NK-92 (cell line): Measurements from ENCODE around the gene VPS13C.
"Not testable (repeated sequence)": the region's sequence is repeated elsewhere in the genome, so short reads cannot be mapped to it uniquely, and the experiment has no call there.

ENCODE experiments used
- DNase-seq: peaks from one replicate; lab custom pipeline; 2025; ENCODE audit not compliant: unreplicated experiment; lab: John Stamatoyannopoulos, UW

VPS13C gene

DNA sequence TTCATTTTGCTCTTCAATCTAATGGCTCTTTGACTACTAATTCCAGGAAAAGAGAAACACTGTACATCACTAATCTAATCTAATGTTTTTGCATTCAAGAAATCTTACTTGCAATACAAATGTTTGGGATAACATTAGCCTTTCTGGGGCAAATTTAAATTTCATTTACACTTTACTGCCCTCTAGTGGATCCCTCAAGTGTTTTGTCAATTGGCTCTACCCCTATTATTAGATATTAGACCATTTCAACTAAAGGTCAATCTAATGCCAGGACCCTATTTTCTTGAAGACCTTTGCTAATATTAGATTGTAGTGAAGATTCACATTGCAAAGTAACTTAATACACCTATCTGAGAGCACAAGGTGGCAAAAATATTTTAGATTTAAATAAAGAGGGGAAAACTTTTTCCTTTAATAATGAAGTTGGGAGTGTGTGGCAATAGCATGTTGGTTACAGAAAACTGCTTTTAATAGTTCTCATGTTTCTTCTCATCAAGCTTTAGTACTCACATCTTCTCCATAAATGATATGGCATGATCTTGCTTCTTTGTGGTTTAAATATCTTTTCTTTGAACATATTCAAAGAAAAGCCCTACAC lies 11.6 kb upstream of the VPS13C start:
- DNase-seq, result no peak

DNA sequence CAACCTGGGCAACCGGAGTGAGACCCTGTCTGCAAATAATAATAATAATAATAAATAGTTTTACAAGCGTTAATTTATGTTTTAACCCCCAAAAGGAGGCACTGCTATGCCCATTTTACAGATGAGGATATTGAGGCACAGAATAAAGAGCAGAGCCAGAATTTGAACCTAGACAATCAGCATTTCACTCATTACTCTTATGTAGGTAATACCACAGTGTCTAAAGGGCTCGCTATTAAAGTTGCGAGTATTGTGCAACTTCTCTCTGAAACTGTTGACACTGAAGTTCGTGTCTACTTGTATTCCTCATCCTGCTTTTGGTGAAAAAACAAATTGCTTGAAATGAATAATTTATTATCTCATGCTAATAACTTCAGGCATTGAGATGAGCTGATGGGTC lies 9.3 kb upstream of the VPS13C start:
- DNase-seq, result no peak

DNA sequence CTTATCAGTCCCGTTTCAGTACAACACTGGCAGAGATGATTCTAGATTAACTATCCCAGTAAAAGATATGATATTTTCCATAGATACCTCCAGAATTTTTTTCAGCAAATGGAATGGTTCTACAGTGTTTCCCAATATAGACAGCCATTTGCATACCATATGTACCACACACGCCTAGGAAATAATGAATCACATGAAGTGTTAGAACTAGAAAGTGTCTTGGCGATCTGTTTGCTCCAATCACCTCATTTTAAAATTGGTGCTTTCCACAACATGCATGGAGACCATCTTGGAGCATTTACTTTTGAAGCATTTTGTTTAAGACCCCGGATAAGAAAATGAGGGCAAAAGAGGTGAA lies 8.5 kb upstream of the VPS13C start:
- no peak for DNase-seq

DNA sequence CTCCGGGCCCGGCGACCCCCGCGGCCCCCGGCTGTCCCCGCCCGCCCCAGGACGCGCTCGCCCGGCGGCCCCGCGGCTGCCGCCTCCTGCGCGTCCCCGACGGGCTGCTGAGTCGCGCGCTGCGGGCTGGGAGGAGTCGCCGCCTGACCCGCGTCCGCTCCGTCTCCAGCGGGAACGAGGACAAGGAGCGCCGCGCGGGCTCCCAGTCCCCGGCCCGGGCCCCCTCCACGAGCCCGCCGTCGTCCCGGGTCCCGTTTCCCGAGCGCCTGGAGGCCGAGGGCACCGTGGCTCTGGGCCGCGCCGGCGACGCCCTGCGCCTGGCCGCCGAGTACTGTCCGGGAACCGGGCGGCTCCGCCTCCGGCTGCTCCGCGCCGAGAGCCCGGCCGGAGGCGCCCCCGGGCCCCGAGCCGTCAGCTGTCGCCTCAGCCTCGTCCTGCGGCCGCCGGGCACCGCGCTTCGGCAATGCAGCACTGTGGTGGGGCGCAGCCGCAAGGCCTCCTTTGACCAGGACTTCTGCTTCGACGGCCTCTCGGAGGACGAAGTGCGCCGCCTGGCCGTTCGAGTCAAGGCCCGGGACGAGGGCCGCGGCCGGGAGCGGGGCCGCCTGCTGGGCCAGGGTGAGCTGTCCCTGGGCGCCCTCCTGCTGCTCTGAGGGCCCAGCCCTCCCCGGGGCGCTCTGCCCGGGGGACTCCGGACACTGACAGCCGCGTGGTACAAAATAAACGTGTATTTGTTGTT lies 8.0 kb upstream of the VPS13C start:
- DNase-seq, result no peak

DNA sequence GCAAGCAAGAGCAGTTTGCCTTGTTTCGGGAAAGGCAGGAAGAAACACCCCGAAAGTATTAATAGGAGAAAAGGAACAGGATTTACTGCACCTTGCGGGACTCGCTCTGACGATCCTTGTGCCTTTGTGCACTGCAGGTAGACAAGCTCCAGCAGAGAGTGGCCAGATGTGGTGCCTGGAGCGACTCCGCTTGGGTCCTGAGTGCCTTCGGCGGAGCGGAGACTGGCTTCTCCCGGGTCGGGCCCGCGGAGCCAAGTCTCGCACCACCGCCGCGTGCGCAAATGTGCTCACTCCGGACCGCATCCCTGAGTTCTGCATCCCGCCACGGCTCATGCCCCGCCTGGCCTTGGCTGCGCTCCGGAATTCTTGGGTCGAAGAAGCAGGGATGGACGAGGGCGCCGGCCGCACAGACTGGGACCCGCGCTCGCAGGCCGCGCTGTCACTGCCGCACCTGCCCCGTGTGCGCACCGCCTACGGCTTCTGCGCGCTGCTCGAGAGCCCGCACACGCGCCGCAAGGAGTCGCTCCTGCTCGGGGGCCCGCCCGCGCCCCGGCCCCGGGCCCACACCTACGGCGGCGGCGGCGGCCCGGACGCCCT lies 7.3 kb upstream of the VPS13C start:
- DNase-seq, result no peak

DNA sequence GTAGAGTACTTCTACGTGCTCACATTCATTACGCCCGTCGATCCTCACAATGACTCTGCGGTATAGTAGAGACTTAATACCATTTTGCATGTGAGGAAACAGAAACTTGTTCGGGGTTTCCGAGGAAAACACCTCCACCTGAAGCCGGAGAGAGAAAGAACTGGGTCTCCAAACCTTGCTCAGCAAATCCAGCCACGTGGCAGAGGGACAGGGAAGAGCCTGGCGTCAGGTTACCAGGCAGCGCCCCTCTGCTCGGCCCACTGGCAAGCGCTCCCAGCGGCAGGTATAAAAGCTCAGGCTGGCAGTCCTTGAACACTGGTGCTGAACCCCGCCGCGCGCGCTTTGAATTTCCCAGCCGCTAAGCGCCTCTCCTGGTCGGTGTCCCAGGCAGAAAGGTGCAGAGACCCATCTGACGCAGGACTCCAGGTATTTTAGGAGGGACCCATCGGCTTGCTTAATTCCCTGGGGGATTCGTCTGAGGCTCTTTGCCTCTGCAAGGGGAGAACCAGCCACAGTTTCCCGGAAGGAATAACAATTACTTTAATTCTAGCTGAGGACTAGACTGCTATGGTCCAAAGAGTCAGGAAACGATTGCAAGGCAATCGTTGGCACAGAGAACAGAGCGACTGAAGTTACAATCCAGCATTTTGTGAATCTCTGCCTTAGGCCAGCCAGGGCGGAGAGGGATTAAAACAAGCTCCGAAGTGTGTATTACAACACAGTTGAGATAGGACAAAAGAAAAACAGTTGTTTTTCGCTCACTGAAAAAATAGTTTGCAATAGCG lies 6.6 kb upstream of the VPS13C start, which contains the start of gene C2CD4A:
Gene C2CD4A, plus strand, starts transcription at position 315 of the 785 bp plus-strand sequence. CDS start 637 bp downstream, outside the sequence.
- no peak for DNase-seq

DNA sequence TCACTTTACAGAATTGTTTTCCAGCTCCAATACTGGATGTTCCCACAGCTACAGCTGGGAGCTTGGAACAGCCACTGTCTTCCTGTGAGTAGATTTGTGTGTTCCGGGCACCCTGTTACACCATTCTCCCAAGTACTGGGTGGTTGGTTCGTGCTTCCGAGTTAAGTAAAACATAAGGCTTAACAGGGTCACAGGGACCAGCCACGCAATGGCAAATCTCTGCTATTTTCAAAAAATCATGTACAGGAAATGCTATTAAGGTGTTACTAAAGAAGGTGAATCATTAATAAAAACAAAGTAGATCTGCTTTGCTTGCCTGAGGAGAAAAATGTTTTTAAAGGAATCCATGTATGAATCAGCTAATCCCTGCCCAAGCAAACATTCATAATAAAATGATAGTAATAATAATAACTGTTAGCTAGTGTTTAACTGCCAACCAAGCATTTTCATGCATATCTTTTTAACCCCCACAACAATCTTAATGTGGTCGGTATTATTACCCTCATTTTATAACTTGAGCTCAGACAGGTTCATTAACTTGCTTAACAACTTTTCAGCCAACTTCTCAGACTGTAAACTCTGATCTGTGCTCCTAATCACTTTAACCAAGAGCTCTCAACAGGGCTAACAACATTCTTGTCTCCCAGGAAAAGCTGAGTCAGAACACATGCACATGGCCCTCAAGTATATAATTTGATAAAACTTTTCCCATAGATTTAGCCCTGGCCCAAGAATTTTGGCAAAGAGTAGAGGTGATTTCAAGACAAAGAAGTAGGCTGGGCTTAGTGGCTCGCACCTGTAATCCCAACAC lies 3.8 kb upstream of the VPS13C start:
- no peak for DNase-seq

DNA sequence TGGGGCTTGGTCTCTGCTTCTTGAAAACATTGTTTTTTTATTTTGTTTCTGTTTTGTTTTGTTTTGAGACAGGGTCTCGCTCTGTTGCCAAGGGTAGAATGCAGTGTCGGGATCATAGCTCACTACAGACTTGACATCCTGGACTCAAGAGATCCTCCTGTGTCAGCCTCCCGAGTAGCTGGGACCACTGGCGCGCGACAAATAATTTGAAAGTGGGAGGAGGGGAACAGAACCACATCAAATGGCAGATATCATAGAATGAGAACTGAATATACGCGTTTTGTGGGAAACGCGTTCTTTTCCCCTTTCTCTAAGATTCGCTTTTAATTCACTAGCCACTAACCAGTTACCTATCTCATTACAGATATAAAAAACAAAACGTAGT lies 641 bp upstream of the VPS13C start:
- no peak for DNase-seq

DNA sequence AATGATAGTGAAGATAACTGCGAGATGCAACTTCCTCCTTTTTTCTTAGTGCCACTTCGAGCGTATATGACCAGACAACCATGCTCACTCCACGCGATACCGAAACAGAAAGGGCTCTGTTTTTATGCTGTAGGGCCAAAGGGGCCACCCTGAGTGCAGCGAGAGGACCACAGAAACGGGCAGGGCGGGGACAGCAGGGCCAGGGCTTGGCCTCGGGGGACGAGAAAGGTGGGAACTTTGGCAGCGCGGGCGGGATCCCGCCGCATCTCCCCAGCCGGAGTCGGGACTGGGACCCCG lies 483 bp downstream of the VPS13C start:
- DNase-seq, result no peak

DNA sequence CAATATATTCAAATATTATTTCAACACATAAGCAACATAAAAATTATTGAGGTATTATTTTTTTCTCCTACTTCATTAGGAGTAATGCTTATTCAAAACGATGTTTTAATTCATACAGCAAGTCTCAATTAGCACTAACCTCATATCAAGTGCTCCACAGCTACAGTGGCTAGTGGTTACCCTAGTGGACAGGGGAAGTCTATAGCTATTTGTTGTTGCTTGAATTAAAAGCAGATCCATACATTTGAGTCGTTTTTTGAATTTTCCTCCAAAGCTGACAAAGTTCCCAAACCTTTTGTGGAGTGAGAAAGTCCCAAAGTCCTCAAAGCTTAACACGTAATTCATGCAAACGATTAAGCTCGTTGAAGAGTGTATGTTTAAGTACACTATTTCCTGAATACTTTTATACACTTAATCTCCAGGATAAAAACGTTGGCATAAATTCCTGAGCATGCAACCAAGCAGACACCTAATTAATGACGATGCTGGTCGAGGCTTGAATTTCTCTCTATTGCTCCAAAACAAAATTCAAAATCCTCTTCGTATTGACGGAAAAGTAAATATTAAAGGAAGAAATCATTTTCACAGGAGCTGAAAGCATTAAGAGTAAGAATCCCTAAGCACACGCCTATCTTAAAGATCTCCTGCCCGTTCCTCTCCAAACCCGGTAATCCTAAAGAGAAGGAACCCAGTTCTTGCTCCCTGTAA lies 985 bp downstream of the VPS13C start:
- no peak for DNase-seq

DNA sequence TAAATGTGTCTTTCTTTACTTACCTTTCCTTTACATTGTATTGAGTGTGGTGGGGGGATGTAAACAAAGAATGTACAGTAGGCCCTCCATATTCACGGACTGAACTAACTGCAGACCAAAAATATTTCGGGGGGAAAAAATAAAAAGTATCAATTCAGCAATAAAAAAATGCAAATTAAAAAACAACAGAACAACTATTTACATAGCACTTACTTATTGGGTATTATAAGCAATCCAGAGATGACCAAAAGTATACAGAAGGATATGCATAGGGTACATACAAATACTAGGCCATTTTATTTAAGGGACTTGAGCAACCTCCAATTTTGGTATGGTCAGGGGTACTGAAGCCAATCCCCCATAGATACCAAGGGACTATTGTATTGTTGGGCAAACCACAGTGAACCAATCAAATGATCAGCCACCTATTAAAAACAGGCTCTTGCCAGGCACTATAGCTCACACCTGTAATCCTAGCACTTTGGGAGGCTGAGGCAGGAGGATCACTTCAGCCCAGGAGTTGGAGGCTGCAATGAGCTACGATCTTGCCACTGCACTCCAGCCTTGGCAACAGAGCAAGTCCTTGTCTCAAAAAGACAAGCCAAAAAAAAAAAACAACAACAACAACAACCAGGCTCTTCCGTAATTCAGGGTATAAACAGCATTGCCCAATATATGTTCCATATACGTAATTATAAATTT lies 1.8 kb downstream of the VPS13C start:
- no peak for DNase-seq

DNA sequence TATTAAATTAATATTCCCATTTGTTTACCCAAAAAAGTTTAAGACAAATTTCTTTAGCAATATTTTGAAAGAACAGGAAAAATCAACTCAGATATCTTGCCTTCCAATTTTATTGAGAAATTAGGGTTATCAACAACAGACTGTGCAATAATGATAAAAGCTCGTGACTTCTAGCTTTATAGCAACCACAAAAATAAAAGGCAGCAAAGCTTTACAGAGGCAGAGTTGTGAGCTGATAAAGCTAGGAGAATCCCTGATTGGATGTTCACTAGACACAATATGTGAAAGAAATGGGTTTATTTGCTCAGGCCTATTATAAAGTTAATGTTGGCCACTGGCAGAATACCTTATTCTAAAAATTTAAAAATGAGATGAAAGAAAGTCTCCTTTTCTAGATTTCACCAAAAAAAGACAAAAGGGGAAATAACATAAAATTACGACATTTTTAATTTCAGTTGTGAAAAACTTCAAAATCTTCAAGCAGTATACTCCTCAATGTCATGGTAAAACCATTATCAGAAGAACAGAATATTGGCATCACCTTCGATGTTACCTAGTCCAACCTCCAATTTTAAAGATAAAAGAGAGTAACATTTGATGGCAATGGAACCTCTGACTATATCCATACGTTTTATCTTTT lies 2.8 kb downstream of the VPS13C start:
- no peak for DNase-seq

DNA sequence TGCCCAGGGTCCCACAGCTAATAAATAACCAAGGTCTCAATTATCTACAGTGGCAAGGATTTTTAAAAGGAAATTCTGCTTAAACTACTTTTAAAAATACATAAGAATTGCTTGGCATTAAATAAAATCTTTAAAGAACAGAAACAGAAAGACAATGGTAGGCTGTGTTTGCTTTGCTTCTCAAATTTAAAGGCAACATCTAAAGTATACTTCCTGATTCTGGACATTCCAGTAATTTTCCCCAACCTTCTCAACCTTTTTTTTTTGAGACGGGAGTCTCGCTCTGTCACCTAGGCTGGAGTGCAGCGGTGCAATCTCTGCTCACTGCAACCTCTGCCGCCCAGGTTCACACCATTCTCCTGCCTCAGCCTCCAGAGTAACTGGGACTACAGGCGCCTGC lies 5.3 kb downstream of the VPS13C start:
- no peak for DNase-seq

DNA sequence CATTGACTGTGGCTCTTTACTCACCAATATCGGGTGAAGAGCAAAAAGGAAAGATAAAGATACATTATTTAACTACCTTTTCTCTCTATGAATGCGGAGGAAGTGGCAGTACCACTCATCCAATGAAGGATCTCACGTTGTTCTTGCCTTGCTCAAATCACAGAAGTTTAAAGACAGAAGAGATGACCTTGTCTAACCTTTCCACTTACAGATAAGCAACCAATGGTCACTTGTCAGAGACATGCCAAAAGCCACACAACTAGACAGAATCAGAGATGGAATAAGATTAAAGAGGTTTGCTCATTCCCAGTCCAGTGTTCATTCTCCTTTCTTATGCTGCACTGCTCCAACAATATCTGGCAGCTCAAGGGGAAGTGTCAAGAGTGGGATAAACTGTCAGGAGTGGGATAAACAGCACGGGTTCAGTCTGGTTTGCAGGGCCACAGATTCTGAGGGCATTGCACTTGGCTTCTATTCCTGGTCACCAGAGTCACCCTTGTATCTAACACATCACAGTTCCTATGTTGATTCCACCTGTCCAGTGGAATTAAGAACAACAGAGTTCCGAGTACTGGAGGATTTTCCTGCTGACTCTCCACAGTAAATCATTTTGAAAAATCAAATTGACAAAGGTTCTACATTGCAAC lies 6.7 kb downstream of the VPS13C start:
- no peak for DNase-seq

DNA sequence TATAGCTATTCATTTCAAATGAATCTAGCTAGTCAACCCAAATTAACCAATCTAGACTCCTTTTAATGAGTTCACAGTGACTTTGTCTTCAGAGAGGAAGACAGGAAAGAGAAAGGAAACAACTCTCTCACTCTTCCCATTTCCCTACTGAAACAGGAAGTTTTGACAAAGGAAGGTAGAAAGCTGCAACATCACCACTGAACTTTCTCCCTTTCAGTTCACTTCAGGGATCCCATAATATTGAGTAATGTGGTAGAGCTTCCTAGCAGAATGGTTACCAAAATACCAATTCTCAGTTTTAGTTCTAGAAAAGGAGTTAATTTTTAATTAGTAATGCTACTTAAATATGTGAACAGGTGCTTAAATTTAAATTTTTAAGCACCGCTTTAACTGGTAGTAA lies 7.5 kb downstream of the VPS13C start:
- no peak for DNase-seq

DNA sequence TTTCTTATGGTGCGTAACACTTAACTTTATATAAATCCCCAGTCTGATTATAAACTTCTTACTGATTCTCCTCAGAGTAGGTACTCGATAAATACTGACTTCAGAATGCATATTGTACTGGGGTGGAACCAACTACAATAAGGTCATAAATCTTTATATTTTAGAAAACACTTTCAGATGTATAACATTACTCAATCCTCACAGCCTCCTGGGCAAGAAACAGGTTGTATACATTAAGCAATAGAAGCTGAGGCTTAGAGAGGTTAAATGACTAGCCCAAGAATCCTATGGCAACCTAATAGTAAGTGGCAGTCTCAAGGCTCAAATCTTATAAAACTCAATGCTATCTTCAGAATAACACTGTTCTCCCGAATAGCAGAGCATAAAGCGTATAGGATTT lies 9.1 kb downstream of the VPS13C start:
- DNase-seq, result no peak

DNA sequence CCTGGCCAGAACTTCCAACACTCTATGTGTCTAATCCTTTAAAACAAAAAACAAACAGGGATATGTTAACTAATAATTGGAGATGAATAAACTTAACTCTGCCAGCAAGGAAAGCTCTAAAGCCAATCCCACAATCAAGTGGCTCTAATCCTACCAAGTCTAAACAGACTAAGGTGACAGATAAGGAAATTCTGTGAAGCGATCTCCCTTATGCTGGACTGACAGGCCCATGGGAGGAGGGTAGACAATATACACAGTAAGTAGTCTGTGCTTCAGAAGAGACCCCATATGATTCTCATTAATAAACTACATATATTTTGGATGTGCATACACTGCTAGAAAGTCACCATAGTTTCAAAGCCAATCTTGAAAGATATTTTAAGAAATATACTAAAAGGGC lies 10.1 kb downstream of the VPS13C start:
- DNase-seq, result no peak

DNA sequence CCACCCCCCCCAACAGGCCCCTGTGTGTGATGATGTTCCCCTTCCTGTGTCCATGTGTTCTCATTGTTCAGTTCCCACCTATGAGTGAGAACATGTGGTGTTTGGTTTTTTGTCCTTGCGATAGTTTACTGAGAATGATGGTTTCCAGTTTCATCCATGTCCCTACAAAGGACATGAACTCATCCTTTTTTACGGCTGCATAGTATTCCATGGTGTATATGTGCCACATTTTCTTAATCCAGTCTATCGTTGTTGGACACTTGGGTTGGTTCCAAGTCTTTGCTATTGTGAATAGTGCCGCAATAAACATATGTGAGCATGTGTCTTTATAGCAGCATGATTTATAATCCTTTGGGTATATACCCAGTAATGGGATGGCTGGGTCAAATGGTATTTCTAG lies 12.0 kb downstream of the VPS13C start:
- not testable (repeated sequence) for DNase-seq

DNA sequence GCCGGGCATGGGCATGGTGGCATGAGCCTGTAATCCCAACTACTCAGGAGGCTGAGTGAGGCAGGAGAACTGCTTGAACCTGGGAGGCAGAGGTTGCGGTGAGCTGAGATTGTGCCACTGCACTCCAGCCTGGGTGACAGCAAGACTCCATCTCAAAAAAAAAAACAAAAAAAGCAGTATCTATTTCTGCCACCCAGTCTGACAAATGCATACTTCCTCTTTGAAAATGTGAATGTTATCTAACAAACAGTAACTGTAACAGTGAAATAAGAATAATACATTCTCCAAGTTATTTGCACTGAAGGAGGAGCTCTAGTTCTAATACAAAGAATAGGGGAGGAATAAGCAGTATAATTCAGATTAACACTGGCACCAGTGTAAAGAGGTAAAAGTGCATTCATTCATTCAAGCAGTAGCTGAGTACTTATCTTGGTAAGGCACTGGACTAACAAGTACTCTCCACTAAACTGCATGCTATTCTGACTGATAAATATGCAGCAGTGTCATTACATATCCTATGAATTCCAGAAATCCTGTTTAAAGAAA lies 12.9 kb downstream of the VPS13C start:
- no peak for DNase-seq
